AG04449 (cell line): ENCODE data around the gene LRP1-AS.

Source experiments
- CTCF ChIA-PET: fragments of 350-600 bp; formaldehyde crosslinking; extraction: SDS; loops from one replicate; lab custom pipeline; 2021; ENCODE audit warnings: antibody characterized with exemption; lab: Yijun Ruan, JAX
- POLR2A ChIA-PET: fragments of 400-600, 350-600 bp; formaldehyde crosslinking; extraction: SDS; loops from one replicate; lab custom pipeline; 2020; ENCODE audit warnings: antibody characterized with exemption, inconsistent platforms; lab: Yijun Ruan, JAX
- DNase-seq: peaks from one replicate; pipeline ENCODE4 v3.0.0-alpha.2; 2010; ENCODE audit warnings: low read depth, low spot score
- H3K4me3 ChIP-seq: 2 replicates; pipeline ENCODE4 v1.5.1; 2011; ENCODE audit warnings: low read depth, mild to moderate bottlenecking, control low read depth, low read length
- CTCF ChIP-seq: IDR thresholded peaks from one replicate; pipeline ENCODE4 v1.5.1; 2011; ENCODE audit warnings: mild to moderate bottlenecking, moderate library complexity, low read length, control low read depth, inconsistent platforms; ENCODE audit not compliant: insufficient read depth; ENCODE audit errors: missing control alignments

The LRP1-AS gene

GRCh38 chr12:57169046-57169795, 21.8 kb upstream of the LRP1-AS start:
- ChIA-PET CTCF (interaction anchor here (1.0 to 26.2 kb wide), 10 partner anchors 7 to 99 kb away, joined by 3 to 874 read pairs (median 4); partner anchors contain the start of genes LRP1 and STAT6), POLR2A (interaction anchor here (0.6 kb wide), 2 partner anchors 90 to 100 kb away, joined by 3 read pairs; partner anchors contain the start of gene NEMP1)
- DNase-seq = no peak
- no peak overlapping the region for H3K4me3 ChIP-seq
- TF ChIP-seq CTCF = no peak

DNA sequence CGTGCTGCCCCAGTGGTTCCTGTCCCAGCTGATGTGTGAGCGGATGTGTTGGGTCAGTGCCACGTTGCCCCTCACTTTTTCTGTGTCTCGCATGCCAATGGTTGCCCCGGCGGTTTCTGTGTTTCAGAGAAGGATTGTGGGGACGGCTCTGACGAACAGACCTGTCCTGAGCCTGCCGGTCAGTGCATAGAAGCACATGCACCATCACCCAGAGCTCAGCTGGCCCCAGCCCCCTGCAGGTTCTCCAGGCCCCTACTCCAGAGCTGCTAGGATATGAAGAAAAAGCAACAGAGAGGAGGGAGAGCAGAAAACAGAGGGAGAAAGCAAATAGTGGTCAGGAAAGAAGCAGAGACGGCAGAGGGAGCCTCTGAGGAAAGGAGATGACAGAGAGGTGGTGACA, 20.6 kb upstream of the LRP1-AS start:
- ChIA-PET CTCF (interaction anchor here (1.1 to 26.2 kb wide), 5 partner anchors 8 to 97 kb away, joined by 3 to 874 read pairs (median 18); partner anchors contain the start of gene LRP1), POLR2A (no interaction called here)
- no peak overlapping the region for H3K4me3 ChIP-seq
- no peak for TF ChIP-seq CTCF
- no peak for DNase-seq

DNA sequence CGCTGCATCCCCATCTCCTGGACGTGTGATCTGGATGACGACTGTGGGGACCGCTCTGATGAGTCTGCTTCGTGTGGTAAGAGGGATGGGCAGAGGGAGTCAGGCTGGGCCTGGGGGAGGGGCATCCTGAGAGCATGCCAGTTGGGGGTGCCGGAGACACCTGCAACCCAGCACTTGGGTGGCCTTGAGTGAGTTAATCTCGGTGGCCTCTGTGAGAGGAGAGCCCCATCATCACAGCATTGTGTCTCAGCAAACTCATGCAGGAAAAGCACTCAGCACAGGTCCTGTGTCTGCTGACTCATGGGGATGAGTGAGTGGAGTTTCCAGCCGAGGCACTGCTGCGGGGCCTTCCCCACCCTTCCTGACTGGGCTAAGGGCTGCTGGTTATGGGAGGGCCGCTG, 19.6 kb upstream of the LRP1-AS start:
- DNase-seq = no peak
- CTCF ChIA-PET = interaction anchor here (1.0 to 26.2 kb wide), 6 partner anchors 9 to 96 kb away, joined by 3 to 874 read pairs (median 12); partner anchors contain the start of gene LRP1
- TF ChIP-seq CTCF = no peak
- POLR2A ChIA-PET = no interaction called here
- H3K4me3 ChIP-seq = no peak overlapping the region

GRCh38 chr12:57165741-57166140, 18.3 kb upstream of the LRP1-AS start:
- TF ChIP-seq CTCF = no peak
- no peak for DNase-seq
- H3K4me3 ChIP-seq = no peak overlapping the region
- ChIA-PET POLR2A (no interaction called here), CTCF (interaction anchor here (1.0 to 26.2 kb wide), 4 partner anchors 8 to 41 kb away, joined by 3 to 874 read pairs (median 12); partner anchors contain the start of gene LRP1)

DNA sequence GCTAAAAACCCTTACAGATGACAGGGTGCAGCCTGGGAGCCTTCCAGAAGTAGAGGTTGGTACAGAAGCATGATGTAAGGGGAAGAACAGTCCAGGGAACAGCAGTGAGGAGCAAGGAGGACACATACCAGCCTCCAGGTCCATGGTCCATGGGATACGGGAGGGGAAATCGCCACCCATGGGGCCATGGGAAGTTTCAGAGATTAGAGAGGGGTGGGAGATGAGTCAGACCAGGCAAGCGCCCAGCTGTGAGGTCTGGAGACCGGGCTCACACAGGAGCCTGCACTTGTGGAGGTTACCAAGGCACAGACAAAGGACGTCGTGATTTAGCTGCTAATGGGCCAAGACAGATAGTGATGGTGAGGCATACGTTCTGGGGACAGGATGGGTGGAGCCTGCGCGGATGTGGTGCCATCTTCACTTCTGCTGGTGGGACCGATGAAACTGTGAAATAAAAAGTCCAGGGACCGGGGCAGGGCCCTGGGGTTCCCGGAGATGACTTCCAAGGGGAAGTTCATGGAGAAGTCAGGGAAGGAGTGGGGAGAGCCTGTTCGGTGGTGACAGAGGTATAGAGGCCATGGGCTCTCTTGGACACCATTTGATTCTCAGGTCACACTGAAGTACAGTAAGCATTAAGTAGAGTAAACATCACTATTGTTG, 17.7 kb upstream of the LRP1-AS start:
- H3K4me3 ChIP-seq = no peak overlapping the region
- ChIA-PET POLR2A (no interaction called here), CTCF (interaction anchor here (1.0 to 3.5 kb wide), 3 partner anchors 11 to 41 kb away, joined by 3 to 18 read pairs (median 3); no protein-coding TSS in a partner anchor)
- TF ChIP-seq CTCF = no peak
- DNase-seq = no peak
